SK-N-MC (cell line): ENCODE data around the gene ASB3.

Experiments used
- DNase-seq: peaks from one replicate; pipeline ENCODE4 v3.0.0-alpha.2; 2011; ENCODE audit warnings: low read depth, low spot score
- H3K27ac ChIP-seq: fragments of 200-600 bp; sonication (generic); 2 replicates; pipeline ENCODE4 v1.5.1; 2016; ENCODE audit warnings: mixed run types
- H3K36me3 ChIP-seq: fragments of 200-600 bp; sonication (generic); 2 replicates; pipeline ENCODE4 v1.6.1; 2017; ENCODE audit warnings: antibody characterized with exemption, low read length, mixed read lengths; ENCODE audit not compliant: insufficient read depth
- H3K4me3 ChIP-seq: fragments of 200-600 bp; sonication (generic); 2 replicates; pipeline ENCODE4 v1.5.1; 2016
- H3K9ac ChIP-seq: fragments of 200-600 bp; sonication (generic); 2 replicates; pipeline ENCODE4 v1.8.0; 2017; ENCODE audit warnings: mixed run types, mixed read lengths; ENCODE audit not compliant: insufficient read length
- H3K9me3 ChIP-seq: fragments of 200-600 bp; sonication (generic); 2 replicates; pipeline ENCODE4 v1.6.1; 2017; ENCODE audit warnings: low read depth, mild to moderate bottlenecking, antibody characterized with exemption, low read length, moderate library complexity, mixed read lengths
- EZH2 ChIP-seq: fragments of 200-600 bp; sonication (generic); IDR thresholded peaks from one replicate; pipeline ENCODE4 v1.6.1; 2017; ENCODE audit warnings: antibody characterized with exemption
- FOXP2 ChIP-seq: optimal IDR thresholded peaks from 2 replicates; pipeline ENCODE3; 2011; ENCODE audit warnings: mild to moderate bottlenecking, moderate library complexity; ENCODE audit not compliant: insufficient read depth; ENCODE audit errors: extremely low read length, control extremely low read depth
- POLR2AphosphoS5 ChIP-seq: IDR thresholded peaks from 2 replicates; pipeline ENCODE4 v1.6.1; 2012; ENCODE audit warnings: mild to moderate bottlenecking, low read depth, low read length, borderline replicate concordance

Gene ASB3

DNA sequence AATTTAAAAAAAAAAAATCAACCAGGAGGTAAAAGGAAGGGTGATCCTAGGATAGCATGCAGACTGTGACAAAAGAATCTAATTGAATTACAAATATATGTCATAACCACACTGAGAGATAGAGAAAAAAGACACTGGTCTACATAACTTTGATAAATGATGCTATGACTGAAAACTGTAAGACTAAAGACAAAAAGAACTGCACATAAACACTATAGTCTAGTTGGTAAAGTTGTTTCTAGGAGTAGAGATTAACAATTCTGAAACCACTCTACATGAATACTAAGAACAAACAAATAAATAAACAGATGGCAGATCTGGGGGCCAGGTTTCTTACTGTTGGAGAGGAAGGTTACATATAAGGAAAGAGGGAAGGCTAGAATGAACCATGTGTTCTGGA, 33.7 kb downstream of the ASB3 start:
- Histone ChIP-seq H3K9me3 (no peaks in the 10 kb centered on the region), H3K9ac (no peak overlapping the region), H3K27ac (no peak overlapping the region), H3K4me3 (no peak overlapping the region), H3K36me3 (peaks cover 18% of the 10 kb centered on the region)
- no peak for DNase-seq
- no peak for TF ChIP-seq EZH2
- no peak for TF ChIP-seq POLR2AphosphoS5
- no peak for TF ChIP-seq FOXP2

GRCh38 chr2:53752385-53752784, 34.4 kb downstream of the ASB3 start:
- no peak for DNase-seq
- peaks cover 18% of the 10 kb centered on the region for H3K36me3 ChIP-seq
- H3K9me3 ChIP-seq = no peaks in the 10 kb centered on the region
- TF ChIP-seq EZH2 = no peak
- TF ChIP-seq POLR2AphosphoS5 = no peak
- TF ChIP-seq FOXP2 = no peak
- no peak overlapping the region for H3K27ac ChIP-seq
- no peak overlapping the region for H3K9ac ChIP-seq
- no peak overlapping the region for H3K4me3 ChIP-seq

- H3K4me3 ChIP-seq = no peak overlapping the region
- no peak for DNase-seq
- no peak overlapping the region for H3K9ac ChIP-seq
- no peaks in the 10 kb centered on the region for H3K9me3 ChIP-seq
- H3K27ac ChIP-seq = no peak overlapping the region
- H3K36me3 ChIP-seq = peaks cover 18% of the 10 kb centered on the region
- TF ChIP-seq EZH2 = no peak
- TF ChIP-seq FOXP2 = no peak
- no peak for TF ChIP-seq POLR2AphosphoS5
Measured at GRCh38 chr2:53751728-53752127, 35.0 kb downstream of the ASB3 start.

DNA sequence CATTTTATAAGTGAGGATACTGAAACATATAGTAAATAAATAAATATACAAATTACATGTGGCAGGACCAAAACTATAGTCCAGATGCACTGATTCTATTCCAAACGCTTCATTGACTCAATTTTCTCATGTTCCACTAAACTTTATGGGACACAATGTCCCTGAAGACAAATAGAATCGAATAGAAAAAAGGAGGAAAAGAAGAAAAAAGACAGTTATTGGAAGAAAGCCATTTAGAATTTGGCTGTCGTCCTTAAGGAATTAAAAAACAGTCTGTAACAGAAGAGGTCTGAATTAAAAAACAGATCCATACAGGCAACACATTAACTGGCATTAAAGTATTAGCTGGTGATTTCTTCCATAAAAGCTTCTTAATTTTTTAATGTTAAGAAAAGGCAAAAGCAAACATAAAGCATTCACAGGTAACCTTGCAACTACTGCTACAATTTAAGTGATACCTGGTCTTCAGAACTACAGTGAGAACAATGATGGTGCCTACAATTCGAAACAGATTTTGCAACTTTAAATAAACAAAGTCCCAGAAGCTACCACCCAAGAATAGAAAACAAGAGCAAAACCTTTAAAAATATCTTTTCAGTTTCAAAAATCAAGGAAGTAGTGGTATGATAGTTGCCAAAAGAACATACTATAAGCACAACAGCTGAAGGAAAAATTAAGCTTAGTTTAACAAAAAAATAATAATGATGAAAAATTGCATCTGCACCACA, 36.5 kb downstream of the ASB3 start:
- no peaks in the 10 kb centered on the region for H3K9me3 ChIP-seq
- no peak overlapping the region for H3K27ac ChIP-seq
- peaks cover 13% of the 10 kb centered on the region; the same call in 1 of the 2 replicates for H3K36me3 ChIP-seq
- no peak for TF ChIP-seq EZH2
- no peak for TF ChIP-seq POLR2AphosphoS5
- no peak for TF ChIP-seq FOXP2
- no peak for DNase-seq
- H3K4me3 ChIP-seq = no peak overlapping the region
- no peak overlapping the region for H3K9ac ChIP-seq

DNA sequence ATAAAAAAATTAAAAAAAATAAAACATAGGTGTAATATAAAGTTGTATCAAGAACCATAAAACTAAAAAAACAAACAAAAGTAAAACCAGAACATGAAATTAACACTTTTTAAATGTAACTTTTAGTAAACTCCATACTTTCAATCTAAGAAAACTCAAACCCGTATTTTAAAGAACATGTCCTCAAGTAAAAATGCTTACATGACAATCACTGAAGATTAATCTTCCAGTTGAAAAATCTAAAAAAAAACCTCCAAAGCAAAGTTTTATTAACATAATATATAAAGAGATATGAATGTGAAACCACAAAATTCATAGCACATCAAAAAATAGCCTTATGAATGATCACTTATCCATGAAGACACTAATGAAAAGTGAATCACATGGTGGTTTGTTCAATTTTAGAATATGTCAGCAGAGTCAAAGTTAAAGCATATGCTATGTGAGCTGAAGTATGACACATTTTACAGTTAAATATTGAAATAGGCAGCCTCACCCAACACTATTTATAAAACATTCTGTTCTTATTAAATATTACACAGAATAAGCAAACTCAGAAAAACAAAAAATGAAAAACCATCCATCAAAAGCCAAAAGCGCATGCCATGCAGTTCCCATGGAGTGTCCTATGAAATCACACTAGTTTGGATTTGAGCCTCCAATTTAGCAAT, 42.2 kb downstream of the ASB3 start:
- no peak overlapping the region for H3K9ac ChIP-seq
- H3K9me3 ChIP-seq = no peaks in the 10 kb centered on the region
- 0 out of 2 replicates have a peak overlapping the region, but pooled peaks have one; percentile 30 for H3K27ac ChIP-seq
- no peak overlapping the region for H3K4me3 ChIP-seq
- no peak for DNase-seq
- TF ChIP-seq FOXP2 (no peak), POLR2AphosphoS5 (no peak), EZH2 (no peak)
- peaks cover 15% of the 10 kb centered on the region; the same call in 1 of the 2 replicates for H3K36me3 ChIP-seq

DNA sequence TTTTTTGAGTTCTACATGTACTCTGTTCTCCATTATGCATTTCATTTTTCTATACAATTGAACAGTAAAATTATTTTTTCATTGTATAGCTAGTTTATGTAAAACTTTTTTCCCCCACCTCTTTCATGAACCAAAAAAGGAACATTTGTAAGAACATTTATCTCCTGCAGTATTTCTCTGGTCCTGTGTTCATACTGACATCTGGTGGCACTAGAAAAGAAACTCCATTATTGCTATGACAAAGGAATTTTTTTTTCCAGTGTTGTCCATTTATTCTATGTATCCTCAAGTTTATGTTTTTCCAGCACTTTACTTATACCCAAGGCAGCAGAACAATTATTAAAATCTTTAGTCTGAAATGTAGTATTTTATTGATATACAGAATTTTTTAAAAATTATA, 46.6 kb downstream of the ASB3 start:
- peak; percentile 8 for DNase-seq
- no peaks in the 10 kb centered on the region for H3K9me3 ChIP-seq
- H3K4me3 ChIP-seq = no peak overlapping the region
- peaks cover 2% of the 10 kb centered on the region; the same call in 1 of the 2 replicates for H3K36me3 ChIP-seq
- TF ChIP-seq EZH2 (no peak), POLR2AphosphoS5 (no peak), FOXP2 (no peak)
- H3K27ac ChIP-seq = no peak overlapping the region
- H3K9ac ChIP-seq = no peak overlapping the region

DNA sequence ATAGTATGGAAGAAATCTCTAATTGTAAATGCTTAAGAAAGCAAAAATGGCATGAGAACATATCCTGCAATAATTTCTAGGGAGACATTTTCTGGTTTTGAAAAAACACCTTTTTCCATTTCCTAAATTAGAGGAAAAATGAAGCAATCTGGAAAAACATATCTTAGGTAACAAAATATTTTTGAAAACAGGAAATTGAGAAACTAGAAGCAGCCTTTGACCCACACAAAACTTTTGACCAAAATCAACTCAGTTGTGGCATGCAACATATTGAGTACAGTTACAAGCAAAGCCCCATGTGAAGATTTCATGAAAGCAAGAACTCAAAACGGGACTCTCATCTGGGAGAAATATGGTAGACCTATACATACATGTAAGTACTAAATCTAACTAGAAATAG, 47.7 kb downstream of the ASB3 start:
- Histone ChIP-seq H3K36me3 (peaks cover 2% of the 10 kb centered on the region; the same call in 1 of the 2 replicates), H3K9ac (no peak overlapping the region), H3K4me3 (no peak overlapping the region), H3K9me3 (no peaks in the 10 kb centered on the region), H3K27ac (no peak overlapping the region)
- TF ChIP-seq EZH2 (no peak), FOXP2 (no peak), POLR2AphosphoS5 (no peak)
- no peak for DNase-seq

DNA sequence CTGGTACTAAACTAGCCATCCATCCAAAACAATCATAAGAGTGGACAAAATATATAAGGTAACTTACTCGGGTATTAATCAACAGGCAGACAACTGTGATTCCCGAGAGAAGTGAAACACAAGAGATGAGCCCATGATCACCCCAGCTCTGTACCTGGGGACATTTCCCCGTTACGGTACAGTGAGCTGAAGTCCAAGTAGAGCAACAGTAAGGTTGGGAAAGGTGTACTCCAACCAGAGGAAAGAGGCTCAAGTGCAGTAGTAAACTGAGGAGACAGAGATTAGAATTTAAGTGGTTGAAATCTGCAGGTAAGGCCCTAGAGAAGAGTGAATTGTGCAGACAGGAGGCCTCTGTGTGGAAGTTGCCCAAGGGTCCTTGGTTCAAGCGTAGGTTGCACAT, 49.7 kb downstream of the ASB3 start:
- Histone ChIP-seq H3K9me3 (no peaks in the 10 kb centered on the region), H3K36me3 (peaks cover 2% of the 10 kb centered on the region; the same call in 1 of the 2 replicates), H3K4me3 (no peak overlapping the region), H3K27ac (no peak overlapping the region), H3K9ac (no peak overlapping the region)
- TF ChIP-seq FOXP2 (no peak), POLR2AphosphoS5 (no peak), EZH2 (no peak)
- no peak for DNase-seq

DNA sequence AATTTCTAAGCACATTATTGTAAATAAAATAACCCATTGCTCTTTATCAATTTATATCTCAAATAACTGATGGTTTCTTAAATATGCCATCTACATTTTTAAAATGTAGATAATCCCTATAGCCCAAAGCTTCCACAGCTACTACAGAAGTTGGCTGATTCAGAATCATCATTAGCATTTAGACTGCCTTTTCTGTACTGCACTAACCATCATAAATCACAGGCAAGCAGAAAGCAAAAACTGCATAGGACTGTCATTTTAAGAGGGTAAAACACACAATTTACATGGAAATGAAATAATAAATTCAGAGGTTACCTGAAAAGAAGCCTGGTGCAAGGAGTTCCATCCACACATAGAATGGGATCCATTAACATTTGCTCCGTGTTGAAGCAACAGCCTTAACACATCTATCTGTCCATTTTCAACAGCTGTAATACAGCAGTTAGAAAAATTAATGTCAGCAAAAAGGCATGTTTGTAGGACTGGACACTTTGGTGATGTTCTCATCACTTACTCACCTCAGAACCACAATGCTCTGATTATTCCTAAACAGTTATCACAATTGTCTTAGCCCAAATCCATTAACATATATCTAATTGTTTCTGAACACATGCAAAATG, 57.5 kb downstream of the ASB3 start:
- Histone ChIP-seq H3K4me3 (no peak overlapping the region), H3K27ac (no peak overlapping the region), H3K9ac (no peak overlapping the region), H3K36me3 (peaks cover 7% of the 10 kb centered on the region; the same call in 1 of the 2 replicates), H3K9me3 (no peaks in the 10 kb centered on the region)
- no peak for TF ChIP-seq POLR2AphosphoS5
- no peak for TF ChIP-seq EZH2
- no peak for TF ChIP-seq FOXP2
- no peak for DNase-seq
